NCI-H446 treated with DMSO at 0.1 percent for 48 hours (cell line): ENCODE measurements around the gene GTF2F2.

ENCODE experiments used
- DNase-seq: peaks from one replicate; lab custom pipeline; 2025; lab: John Stamatoyannopoulos, UW

GTF2F2 gene

GRCh38 chr13:45122941-45123340, 2.6 kb downstream of the GTF2F2 start:
- DNase-seq: no peak

- no peak for DNase-seq
Observed at GRCh38 chr13:45132369-45133064, 12.2 kb downstream of the GTF2F2 start.

- DNase-seq: no peak
Observed at GRCh38 chr13:45133396-45134118, 13.2 kb downstream of the GTF2F2 start.

- no peak for DNase-seq
Observed at GRCh38 chr13:45136741-45137504, 16.6 kb downstream of the GTF2F2 start.

- no peak for DNase-seq
Observed at GRCh38 chr13:45137526-45137925, 17.2 kb downstream of the GTF2F2 start.

GRCh38 chr13:45138282-45138681, 18.0 kb downstream of the GTF2F2 start:
- no peak for DNase-seq

GRCh38 chr13:45141369-45141768, 21.1 kb downstream of the GTF2F2 start:
- no peak for DNase-seq

GRCh38 chr13:45142440-45143345, 22.4 kb downstream of the GTF2F2 start:
- DNase-seq: no peak

GRCh38 chr13:45143346-45143751, 23.0 kb downstream of the GTF2F2 start:
- no peak for DNase-seq

- DNase-seq: no peak
Observed at GRCh38 chr13:45149964-45150363, 29.7 kb downstream of the GTF2F2 start.

- DNase-seq: no peak
Observed at GRCh38 chr13:45156565-45157361, 36.5 kb downstream of the GTF2F2 start.

- DNase-seq: no peak
Observed at GRCh38 chr13:45162194-45162593, 41.9 kb downstream of the GTF2F2 start.

- no peak for DNase-seq
Observed at GRCh38 chr13:45162821-45163220, 42.5 kb downstream of the GTF2F2 start.

- no peak for DNase-seq
Observed at GRCh38 chr13:45166858-45167257, 46.5 kb downstream of the GTF2F2 start.

- no peak for DNase-seq
Observed at GRCh38 chr13:45167611-45168554, 47.6 kb downstream of the GTF2F2 start.

- no peak for DNase-seq
Observed at GRCh38 chr13:45168555-45168930, 48.2 kb downstream of the GTF2F2 start.

GRCh38 chr13:45174478-45174877, 54.2 kb downstream of the GTF2F2 start:
- DNase-seq: no peak

- no peak for DNase-seq
Observed at GRCh38 chr13:45178349-45179162, 58.2 kb downstream of the GTF2F2 start.

GRCh38 chr13:45179428-45179827, 59.1 kb downstream of the GTF2F2 start:
- no peak for DNase-seq
